Activated effector memory CD4-positive, alpha-beta T cell treated with anti-CD3 and anti-CD28 coated beads, Interleukin-2, amount 50 U/mL, for 16 hours (primary cell): ENCODE results near the gene CTSC.

Experiments used
- DNase-seq: peaks from one replicate; pipeline ENCODE4 v3.0.0-alpha.2; 2020

Gene CTSC

DNA sequence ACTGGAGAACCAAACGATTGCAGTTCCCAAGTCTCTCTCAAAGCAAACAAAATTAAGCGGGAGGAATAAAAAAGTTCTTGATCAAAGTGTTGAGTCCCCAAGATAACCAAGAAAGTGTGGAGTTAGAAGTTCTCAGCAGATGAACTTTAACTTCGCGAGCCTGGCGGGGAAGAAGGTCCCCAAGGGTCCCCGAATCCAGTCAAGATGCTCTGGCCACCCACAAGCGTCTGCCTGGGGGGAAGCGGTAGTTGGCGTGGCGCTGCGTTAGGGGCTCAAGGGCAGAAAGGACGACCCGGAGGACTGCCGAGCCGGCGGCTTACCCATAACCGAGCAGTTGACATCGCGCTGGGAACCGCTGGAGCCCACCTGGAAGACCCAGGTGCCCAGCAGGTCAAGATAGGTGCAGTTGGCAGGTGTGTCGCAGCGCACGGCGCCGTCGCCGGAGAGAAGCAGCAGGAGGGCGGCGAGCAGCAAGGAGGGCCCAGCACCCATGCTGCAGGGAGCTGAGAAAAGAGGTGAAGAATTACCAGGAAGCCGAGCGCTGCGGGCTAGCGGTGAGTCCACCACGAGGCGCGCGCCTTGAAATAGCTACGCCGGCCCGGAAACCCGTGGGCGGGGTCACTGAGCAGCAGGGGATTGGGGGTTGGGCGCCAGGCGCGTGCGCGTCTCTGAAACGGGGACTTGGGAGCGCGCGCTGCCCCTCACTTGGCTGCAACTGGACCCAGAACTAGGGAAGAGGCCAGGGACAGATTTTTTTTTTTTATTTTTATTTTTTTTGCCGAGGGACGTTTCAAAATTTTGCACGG is at the start of gene CTSC:
Gene CTSC, minus strand, starts transcription at position 556 of the 806 bp plus-strand sequence. Its CDS starts 64 bp downstream, at position 492.
- DNase-seq: peak; percentile 96

DNA sequence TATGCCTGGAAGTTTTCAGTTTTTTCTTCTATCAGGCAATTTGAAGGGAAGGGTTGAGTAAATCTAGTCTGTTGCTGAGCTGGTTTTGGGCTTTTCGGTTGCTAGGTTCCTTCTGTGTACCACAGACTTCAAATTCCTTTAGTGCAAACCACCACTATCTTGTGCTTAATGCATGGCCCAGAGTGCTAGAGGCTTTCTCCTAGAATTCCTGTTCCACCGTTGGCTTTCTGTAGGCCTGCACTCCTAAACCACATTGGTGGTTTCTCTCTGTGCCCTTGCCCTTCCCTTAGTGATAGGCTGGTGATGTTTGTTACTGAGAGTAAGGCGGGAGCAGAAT is 47.1 kb upstream of the CTSC start:
- DNase-seq: no peak

DNA sequence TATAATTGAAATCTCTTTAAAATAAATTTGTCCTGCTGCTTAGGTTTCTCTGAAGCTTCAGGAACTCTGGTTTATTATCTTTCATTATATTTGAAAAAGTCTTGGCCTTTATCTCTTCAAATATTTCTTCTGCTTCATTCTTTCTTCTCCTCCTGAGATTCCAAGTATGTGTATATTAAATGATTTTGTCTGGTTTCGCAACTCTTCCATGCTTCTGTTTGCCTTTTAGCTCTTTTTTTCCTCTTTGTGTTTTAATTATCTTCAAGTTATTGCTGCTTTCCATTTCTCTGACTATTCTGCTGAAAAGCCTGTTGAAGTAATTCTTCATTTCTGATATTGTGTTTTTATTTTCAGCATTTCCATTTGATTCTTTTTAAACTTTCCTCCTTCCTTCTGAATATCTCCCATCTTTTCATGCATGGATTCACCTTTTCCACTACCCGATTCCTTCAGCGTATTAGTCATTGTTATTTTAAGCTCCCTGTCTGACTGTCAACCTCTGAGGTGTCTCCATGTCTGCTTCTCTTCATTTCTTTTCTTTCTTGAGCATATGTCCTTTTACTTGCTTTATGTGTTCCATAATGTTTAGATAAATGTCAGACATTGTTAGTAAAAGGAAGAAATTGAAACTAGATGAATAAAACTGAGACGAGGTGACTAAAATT is 46.6 kb upstream of the CTSC start:
- no peak for DNase-seq

DNA sequence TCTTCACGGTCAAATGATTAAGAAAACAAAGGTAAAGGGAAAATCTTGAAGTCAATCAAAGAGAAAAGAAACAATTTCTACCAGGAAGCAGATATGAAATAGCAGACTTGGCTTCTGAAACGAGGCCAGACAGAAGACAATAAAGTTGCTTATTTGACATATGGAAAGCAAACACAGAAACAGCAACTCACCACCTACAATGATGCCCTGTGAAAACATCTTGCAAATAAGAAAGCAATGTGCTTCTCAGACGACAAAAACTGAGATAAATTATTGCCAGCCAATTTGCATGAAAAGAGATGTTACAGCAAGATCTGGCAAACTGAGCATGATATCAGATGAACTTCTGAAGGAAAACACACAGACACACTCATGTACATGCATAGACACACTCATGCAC is 45.9 kb upstream of the CTSC start:
- no peak for DNase-seq

DNA sequence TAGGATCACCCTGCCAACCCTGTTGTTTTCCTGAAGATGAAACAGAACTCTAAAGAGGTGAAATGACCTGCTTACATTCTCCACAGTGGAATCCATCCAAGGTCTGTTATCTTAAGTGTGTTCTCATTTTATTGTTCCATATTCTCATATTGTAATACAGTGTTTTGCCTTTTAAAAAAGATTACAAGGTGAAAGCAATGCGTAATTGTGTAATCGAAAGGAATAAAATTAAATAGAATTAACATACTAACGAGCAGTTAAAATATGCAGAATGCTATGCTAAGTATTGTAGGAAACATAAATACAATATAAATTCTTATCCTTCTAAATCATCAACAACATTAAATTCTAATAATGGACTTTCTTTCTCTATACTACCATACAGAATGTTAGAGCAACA is 41.6 kb upstream of the CTSC start:
- DNase-seq: no peak

DNA sequence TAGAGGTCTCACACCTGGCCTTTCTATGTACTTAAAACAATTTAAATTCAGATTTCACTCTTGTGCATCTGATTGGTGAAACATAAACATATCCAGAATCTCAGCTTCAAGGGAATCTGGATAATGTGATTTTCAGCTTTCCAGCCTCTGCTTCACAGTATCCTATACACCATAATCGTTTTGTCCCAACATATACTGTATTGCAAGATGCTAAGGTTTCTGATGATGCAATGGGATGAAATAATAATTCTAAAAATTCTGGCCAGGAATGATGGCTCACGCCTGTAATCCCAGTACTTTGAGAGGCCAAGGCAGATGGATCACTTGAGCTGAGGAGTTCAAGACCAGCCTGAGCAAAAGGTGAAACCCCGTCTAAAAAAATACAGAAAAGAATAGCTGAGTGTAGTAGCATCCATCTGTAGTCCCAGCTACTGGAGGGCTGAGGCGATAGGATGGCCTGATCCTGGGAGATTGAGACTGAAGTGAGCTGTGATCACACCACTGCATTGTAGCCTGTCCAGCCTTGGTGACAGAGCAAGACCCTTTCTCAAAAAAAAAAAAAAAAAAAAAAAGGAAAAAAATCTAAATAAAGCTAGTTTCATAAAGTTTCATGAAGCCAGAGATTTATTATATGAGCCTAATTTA is 41.0 kb upstream of the CTSC start:
- DNase-seq: no peak

DNA sequence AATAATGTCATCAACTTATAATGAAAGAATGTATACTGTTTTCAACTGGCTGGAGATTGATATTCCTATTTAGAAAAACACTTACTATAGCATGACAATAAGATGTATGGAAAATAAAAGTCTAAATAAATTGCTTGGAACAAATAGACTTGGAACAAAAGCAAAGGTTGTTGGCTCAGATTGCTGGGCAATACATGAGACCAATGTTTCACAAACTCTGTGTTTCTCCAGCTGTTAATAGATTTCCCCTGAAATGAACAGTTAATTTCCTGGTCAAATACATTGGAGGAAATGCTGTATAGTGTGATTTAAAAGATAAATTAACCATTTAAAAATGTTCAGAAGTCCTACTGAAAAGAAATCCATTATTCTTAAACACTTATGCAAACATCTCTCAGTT is 40.1 kb upstream of the CTSC start:
- no peak for DNase-seq

DNA sequence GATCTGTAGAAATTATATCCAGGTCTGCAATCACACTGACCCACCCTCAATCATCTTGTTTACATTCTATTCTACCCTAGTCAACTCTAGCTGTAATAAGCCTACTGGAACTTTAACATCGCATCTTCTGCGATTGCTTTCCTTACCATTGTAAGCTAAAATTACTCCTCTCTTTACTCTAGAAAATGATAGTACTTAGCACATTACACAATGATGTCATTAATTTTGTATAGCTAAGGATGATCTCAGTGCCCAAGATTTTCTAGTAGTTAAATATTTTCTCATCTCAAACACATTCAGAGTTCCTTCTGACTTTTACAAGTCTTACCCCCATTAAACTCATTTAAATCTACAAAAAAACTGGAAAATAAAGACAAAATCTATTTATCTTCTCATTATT is 39.6 kb upstream of the CTSC start:
- DNase-seq: no peak

DNA sequence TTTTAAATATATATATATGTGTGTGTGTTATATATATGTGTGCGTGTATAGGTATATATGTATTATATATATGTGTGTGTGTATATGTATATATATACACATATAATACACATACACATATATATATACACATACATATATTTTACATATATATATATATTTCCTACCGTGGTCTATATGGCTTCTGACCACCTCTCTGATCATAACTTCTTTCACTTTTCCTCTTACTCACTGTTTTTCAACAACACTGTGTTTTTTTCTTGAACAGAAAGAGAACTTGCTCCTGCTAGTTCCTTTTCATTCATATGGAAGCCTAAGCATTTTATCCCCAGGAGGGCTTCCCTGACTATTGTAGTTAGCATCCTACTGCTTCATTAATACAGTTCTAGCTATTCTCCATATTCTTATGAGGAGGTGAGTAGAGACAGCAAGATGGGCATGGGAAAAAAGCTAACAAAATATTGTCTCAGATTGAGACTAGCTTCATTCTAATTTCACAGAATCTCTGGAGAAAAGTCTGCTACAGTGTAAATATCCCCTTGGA is 38.5 kb upstream of the CTSC start:
- no peak for DNase-seq

DNA sequence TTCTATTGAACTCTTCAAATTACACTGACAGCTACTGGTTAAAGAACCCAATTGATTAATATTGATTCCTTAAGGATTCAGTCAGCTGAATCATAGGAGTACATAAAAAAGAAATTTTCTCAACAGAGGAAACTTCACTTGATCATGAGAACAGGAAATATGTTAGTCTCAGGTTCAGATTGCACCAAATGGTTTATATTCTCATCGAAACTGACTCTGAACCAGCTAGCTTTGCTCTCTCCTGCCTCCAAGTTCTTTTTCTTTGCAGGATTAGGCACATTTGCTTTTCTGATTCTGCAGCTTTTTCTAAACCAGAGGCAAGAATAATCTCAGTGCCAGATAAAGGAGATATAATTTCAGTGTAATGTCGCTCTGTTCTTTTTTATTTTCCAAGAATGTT is 33.2 kb upstream of the CTSC start:
- no peak for DNase-seq

DNA sequence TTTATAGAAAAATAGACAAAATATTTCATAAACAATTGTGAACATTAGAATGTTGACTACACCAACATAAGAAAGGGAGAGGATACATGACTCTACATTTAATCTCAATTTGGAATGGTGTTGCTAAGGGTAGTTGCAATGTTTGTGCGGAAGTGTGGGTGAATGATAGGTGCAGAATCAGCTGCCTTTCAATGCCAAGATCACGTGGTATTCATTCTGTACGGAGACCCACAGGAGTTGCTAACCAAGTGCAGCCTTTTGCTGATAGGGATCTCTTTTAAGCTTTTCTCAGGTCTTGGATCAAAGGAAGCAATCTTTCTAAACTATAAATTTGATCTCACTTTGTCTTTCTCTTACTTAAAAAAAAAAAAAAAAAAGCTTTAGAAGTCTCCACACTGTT is 29.8 kb upstream of the CTSC start:
- DNase-seq: no peak

DNA sequence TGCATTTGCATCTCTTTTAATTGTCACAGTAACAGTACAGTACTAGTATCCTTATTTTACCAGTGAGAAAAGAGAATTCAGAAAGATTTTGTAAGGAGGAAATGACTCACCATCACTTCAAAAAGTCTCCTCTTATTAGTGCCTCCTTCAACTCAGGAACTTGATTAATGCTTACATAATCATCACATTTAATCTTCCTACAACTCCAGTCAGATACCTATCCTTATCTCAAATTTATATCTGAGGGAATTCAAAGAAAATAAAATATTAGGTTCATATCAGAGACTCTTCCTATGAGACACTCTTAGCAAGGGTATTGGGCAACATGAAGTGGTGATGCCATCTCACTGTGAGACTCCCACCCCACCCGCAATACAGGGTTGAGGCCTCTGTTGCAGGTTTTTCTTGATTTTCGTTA is 26.1 kb upstream of the CTSC start:
- no peak for DNase-seq

DNA sequence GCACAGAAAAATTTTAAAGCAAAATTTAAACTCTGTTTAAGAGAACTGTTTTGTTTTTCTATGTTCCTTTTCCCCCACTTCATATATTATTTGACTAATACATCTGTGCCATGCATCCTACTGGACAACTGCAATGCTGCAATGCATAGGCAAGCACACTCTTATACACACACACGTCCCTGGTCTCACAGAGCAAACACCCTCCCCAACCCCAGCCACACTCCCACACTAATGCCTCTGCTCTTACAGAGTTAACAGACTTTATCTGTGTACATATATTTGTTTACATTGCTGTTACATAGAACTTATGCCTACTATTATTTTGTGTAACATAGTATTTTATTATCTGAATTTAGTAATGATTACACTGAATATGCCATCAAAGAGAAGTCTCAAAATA is 25.5 kb upstream of the CTSC start:
- no peak for DNase-seq

DNA sequence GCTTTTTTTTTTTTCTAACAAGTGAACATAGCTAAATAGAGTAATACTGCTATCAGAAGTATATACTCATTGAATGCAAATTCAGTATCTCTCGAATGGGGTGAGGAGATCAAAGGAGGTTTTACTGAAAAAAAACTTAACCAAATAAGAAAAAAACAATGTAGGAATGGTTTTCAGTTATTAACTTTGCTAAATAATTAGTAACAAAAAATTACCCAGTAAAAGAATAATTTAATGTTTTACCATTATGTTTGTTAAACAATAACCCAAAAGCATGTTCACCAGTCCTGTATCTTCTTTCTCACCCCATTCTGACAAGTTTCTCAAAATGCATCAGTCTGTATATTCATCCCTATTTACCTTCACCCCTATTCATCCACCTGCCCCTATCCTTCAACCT is 22.6 kb upstream of the CTSC start:
- no peak for DNase-seq

DNA sequence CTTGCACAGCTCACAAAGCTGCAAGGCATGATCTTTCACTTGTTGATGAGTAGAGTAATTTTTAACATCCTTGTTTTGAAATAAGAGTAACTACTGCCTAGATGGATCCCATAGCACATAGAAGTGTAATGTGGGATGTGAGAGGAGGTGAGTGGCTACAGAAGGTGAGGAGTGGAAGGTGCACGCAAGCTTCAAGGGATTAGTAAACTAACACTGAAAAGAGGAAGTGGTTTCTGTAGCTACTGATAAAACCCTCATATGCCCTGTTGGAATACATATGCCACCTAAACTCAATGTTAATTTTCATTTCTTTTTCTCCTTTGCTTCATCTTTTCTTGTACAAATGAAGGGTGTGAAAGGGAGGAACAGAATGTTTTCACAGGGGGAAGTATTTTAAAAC is 22.0 kb upstream of the CTSC start:
- no peak for DNase-seq

DNA sequence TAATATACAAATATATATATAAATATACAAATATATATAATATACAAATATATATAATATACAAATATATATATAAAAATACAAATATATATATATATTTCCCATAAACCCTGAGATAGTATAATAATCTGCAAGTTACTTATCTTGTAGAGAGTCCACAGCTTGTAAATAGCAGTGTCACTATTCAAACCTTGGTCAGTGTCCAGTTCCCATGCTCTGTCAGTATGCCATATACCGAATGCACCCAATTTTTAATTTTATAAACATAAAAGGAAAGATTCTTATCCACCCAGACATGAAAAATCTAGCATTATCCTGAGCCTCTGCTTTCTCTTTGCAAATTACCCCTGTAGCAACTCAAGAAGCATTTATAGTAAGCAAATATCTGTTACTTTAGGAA is 21.6 kb upstream of the CTSC start:
- no peak for DNase-seq

DNA sequence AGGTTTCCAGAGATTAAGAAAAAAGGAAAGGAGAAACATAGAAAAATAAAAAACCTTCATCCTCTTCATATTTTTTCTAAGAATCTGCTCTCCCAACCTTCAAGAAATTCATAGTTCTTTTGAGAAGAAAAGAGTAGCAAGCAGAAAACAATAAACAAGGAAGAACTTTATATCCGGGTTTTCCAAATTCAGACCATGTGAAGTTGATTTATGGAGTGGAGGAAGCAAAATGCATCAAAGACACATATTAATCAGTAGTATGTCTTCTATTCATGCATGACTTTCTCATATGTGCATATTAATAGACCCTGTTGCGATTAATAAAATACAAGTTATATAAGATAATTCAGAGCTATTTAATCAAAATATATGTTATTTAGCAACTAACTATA is 20.5 kb upstream of the CTSC start:
- no peak for DNase-seq

DNA sequence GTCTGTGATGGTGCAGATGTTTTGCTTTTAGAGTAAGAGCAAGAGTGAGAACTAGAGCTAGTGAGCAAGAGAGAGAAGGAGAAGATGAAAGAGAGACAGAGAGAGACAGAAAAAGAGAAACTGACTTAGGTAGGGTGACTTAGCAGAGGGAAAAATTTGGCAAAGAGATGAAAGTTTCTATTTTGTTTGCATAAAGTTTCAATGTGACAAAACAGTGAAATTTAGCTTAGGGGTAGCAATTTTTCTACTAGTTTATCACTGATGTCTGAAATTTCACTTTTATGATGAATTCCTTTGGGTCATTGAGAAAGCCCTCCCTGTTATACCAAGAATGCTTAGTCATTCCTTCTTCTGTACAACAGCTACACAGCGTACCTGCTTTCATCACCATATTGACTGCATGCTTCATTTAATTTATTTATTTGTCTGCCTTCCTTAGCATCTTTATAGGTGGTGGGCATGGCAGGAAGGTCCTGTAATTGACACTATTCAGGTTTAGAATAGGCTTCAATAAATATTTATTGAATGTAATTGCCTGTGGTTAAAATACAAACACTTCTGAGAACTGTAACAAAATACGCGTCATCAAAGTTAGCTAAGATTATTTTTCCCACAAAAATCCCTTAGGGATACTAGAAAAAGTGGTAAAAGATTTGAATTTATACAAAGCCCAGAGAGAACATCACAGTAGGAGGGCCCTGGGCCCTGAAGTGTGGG is 19.9 kb upstream of the CTSC start:
- DNase-seq: no peak

DNA sequence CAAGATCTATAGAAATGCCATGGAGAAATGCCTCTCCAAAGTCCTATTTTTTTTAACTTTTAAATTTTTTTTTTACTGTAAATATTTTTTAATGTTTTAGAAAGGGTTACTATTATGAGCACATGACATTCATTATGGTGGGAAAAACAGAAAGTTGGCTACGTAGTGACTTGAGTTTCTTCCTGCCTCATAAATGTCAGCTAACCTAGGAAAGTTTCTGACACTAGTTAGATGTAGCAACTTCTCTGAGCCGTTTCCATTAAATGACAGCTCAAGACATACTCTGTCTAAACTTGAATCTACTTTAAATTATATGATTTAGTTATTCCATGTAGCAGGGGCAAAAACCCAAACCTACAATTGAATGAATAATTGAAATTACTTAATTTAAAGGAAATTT is 18.4 kb upstream of the CTSC start:
- DNase-seq: no peak

DNA sequence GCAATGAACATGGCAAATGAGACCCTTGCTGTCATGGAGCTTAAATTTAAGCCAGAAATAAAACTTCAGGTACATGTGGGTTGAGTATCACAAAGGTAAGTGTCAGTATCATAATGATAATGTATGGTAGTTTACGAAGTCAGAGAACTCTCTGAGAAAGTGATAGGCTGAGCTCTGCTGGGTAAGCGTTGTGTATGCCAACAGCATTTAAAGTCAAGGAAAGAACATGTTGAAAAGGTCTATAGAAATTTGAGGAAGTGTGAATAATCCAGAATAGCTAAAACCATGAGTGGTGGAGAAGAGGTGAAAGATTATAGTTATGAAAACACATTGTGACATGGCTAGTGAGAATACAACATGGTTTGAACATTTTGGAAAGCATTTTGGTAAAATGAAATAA is 17.4 kb upstream of the CTSC start:
- no peak for DNase-seq

DNA sequence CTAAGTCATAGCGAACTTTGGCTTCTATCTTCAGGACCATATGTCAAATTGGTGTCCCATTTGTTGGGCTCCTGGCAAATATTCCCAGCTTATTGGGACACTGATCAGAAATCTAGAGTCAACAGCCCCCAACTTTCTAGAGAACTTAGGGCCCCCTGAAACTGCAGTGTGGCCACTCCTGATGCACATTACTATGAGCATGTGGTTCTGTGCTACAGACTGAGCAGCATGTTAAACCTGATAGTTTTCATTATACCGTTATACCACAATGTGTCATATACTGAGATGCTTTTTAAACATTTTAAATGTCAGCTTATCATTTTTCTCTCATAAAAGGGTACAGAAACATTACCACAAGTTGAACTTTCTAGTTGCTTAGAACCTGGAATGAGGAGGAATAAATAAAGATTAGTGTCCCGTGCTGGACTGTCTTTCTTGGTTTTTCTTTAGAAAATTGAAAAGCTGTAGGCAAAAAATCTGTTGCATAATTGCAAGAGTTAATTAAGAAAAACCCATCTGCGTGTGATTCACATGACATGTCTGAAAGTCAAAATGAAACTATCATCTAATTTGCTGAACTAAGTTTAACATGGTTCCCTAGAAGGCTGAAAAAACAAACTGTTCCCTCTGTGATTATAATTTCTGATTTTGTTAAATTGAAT is 16.4 kb upstream of the CTSC start:
- no peak for DNase-seq

DNA sequence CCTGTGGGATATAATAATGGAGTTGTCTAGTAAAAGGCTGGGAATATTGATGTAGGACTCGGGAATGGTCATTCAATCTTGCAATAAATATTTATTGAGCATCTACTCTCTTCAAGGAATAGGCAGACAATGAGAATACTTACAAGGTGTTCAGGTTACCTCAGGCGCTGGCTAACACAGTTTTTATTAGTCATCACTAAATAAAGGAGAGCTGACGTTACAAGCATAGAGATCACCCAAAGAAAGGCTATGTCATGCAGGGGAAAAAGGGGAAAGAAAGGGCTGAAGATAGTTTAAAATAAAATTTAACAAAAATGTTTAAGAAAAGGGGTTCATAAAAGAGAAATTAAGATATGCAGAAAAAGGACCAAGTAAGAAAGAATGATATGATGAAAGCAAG is 15.8 kb upstream of the CTSC start:
- no peak for DNase-seq

DNA sequence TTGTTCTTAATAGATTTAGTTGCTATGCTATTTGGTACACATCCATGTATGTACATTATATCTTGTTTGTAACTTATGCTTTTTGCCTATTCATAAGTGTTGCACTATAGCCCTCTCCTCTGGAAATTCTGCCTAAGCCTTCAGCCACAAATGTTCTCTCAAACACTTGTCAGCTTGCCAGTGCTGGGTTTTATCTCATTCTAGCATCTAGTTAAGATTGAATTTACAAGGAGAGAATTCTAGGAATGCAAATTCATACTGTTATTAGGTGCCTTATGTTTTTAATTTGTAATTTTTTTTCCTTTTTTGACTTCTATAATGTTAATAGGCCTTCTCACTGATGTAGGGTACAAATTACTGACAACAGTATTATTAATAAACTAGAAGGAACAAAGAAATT is 14.6 kb upstream of the CTSC start:
- DNase-seq: no peak
